ENCODE results near the gene GALC.
A peak's percentile ranks its signal among the peaks of the same experiment; 100 is the strongest.

Gene GALC

GRCh38 chr14:87998482-87998881, 5.5 kb upstream of the GALC start:
- no peak overlapping the region for H3K4me2 ChIP-seq (ENCODE audit: low read depth, low read length, poor library complexity, severe bottlenecking)
- TF ChIP-seq, protein P1, sequence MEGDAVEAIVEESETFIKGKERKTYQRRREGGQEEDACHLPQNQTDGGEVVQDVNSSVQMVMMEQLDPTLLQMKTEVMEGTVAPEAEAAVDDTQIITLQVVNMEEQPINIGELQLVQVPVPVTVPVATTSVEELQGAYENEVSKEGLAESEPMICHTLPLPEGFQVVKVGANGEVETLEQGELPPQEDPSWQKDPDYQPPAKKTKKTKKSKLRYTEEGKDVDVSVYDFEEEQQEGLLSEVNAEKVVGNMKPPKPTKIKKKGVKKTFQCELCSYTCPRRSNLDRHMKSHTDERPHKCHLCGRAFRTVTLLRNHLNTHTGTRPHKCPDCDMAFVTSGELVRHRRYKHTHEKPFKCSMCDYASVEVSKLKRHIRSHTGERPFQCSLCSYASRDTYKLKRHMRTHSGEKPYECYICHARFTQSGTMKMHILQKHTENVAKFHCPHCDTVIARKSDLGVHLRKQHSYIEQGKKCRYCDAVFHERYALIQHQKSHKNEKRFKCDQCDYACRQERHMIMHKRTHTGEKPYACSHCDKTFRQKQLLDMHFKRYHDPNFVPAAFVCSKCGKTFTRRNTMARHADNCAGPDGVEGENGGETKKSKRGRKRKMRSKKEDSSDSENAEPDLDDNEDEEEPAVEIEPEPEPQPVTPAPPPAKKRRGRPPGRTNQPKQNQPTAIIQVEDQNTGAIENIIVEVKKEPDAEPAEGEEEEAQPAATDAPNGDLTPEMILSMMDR (conservative IDR thresholded peaks at IDR 0.05; ENCODE audit: low read length) = no peak
- TF ChIP-seq EZH2phosphoT487 (IDR thresholded peaks at IDR 0.05; ENCODE audit: borderline replicate concordance) = no peak
- H3K9me3 ChIP-seq (ENCODE audit: insufficient read depth, low read depth, low read length) = no peaks in the 10 kb centered on the region
- no peak overlapping the region for H2AFZ ChIP-seq (ENCODE audit: low read length)
- H3K79me2 ChIP-seq (ENCODE audit: insufficient read depth, low read length) = peaks cover 6% of the 10 kb centered on the region; the same call in 1 of the 2 replicates
- no peaks in the 10 kb centered on the region for H3F3A ChIP-seq (ENCODE audit: low read depth)
- H3K4me1 ChIP-seq (ENCODE audit: insufficient read depth, low read length, poor library complexity, severe bottlenecking) = peaks cover 63% of the 10 kb centered on the region
- no peaks in the 10 kb centered on the region for H4K20me1 ChIP-seq (ENCODE audit: insufficient read depth, low read length, poor library complexity, severe bottlenecking)
- no peak overlapping the region for H3K9ac ChIP-seq (ENCODE audit: low read depth, low read length, poor library complexity, severe bottlenecking)
- no peak overlapping the region for H3K4me3 ChIP-seq (ENCODE audit: low read length, poor library complexity, severe bottlenecking)
- no peaks in the 10 kb centered on the region for H3K27me3 ChIP-seq (ENCODE audit: insufficient read depth, low read length, poor library complexity, severe bottlenecking)
- no peaks in the 10 kb centered on the region for H3K36me3 ChIP-seq (ENCODE audit: insufficient read depth, low read length)
- H3K9me2 ChIP-seq (replicated peaks; ENCODE audit: low read depth, low read length) = no peaks in the 10 kb centered on the region

DNA sequence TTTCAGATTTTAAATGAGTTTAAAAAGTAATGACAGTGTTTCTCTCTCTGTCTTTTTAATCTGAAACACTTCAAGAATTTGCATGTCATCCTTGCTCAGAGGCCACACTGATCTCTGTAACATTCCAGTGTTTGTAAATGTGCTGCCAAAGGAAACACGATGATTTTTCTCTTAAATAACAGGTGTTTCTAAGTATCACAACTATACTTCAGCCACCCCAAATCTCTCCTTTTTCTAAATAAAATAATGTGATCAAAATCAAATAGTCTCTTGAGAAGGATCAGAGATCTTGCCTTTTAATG, 3.3 kb upstream of the GALC start:
- TF ChIP-seq, protein P1 (conservative IDR thresholded peaks at IDR 0.05; ENCODE audit: low read length) = no peak
- TF ChIP-seq EZH2phosphoT487 (IDR thresholded peaks at IDR 0.05; ENCODE audit: borderline replicate concordance) = no peak
- H3K9me3 ChIP-seq (ENCODE audit: insufficient read depth, low read depth, low read length) = no peaks in the 10 kb centered on the region
- no peaks in the 10 kb centered on the region for H3K9me2 ChIP-seq (replicated peaks; ENCODE audit: low read depth, low read length)
- peak overlapping the region; percentile 7 for H3K4me3 ChIP-seq (ENCODE audit: low read length, poor library complexity, severe bottlenecking)
- H3K4me1 ChIP-seq (ENCODE audit: insufficient read depth, low read length, poor library complexity, severe bottlenecking) = peaks cover 50% of the 10 kb centered on the region
- H3K79me2 ChIP-seq (ENCODE audit: insufficient read depth, low read length) = peaks cover 21% of the 10 kb centered on the region
- H3K4me2 ChIP-seq (ENCODE audit: low read depth, low read length, poor library complexity, severe bottlenecking) = peak overlapping the region; percentile 54
- peak overlapping the region; percentile 51 for H3K9ac ChIP-seq (ENCODE audit: low read depth, low read length, poor library complexity, severe bottlenecking)
- H2AFZ ChIP-seq (ENCODE audit: low read length) = peak overlapping the region; percentile 86
- no peaks in the 10 kb centered on the region for H4K20me1 ChIP-seq (ENCODE audit: insufficient read depth, low read length, poor library complexity, severe bottlenecking)
- no peaks in the 10 kb centered on the region for H3K36me3 ChIP-seq (ENCODE audit: insufficient read depth, low read length)
- no peaks in the 10 kb centered on the region for H3F3A ChIP-seq (ENCODE audit: low read depth)
- no peaks in the 10 kb centered on the region for H3K27me3 ChIP-seq (ENCODE audit: insufficient read depth, low read length, poor library complexity, severe bottlenecking)

- Histone ChIP-seq H3K9me2 (replicated peaks; ENCODE audit: low read depth, low read length) (no peaks in the 10 kb centered on the region), H3K9ac (ENCODE audit: low read depth, low read length, poor library complexity, severe bottlenecking) (peak overlapping the region; percentile 51), H3K27me3 (ENCODE audit: insufficient read depth, low read length, poor library complexity, severe bottlenecking) (no peaks in the 10 kb centered on the region), H3F3A (ENCODE audit: low read depth) (no peaks in the 10 kb centered on the region), H3K4me3 (ENCODE audit: low read length, poor library complexity, severe bottlenecking) (peak overlapping the region; percentile 7), H3K4me1 (ENCODE audit: insufficient read depth, low read length, poor library complexity, severe bottlenecking) (peaks cover 47% of the 10 kb centered on the region), H2AFZ (ENCODE audit: low read length) (peak overlapping the region; percentile 86), H3K36me3 (ENCODE audit: insufficient read depth, low read length) (no peaks in the 10 kb centered on the region), H3K79me2 (ENCODE audit: insufficient read depth, low read length) (peaks cover 25% of the 10 kb centered on the region), H3K9me3 (ENCODE audit: insufficient read depth, low read depth, low read length) (no peaks in the 10 kb centered on the region), H4K20me1 (ENCODE audit: insufficient read depth, low read length, poor library complexity, severe bottlenecking) (no peaks in the 10 kb centered on the region), H3K4me2 (ENCODE audit: low read depth, low read length, poor library complexity, severe bottlenecking) (peak overlapping the region; percentile 54)
- no peak for TF ChIP-seq EZH2phosphoT487 (IDR thresholded peaks at IDR 0.05; ENCODE audit: borderline replicate concordance)
- TF ChIP-seq, protein P1 (conservative IDR thresholded peaks at IDR 0.05; ENCODE audit: low read length) = no peak
Observed at GRCh38 chr14:87995500-87996290, 2.7 kb upstream of the GALC start.
